K562 (cell line): ENCODE data around the gene CXCL16. TPM values are rescaled to one million over a fixed set of nuclear protein-coding genes. Genes with fewer than 3 reads are reported as not detected.

Experiments
- CREB1 ChIP-seq, 2 experiments: sonication (generic) in 1 of 2; formaldehyde crosslinking in 1 of 2; IDR thresholded peaks; 2 replicates each; pipeline versions ENCODE4 v1.6.1 to v1.8.0; 2012 to 2022; ENCODE audit warnings: inconsistent platforms in 1 of 2, mild to moderate bottlenecking in 1 of 2, missing genetic modification reagents in 1 of 2, moderate library complexity in 1 of 2
- CREBBP ChIP-seq: IDR thresholded peaks from one replicate; pipeline ENCODE4 v1.6.1; 2012; ENCODE audit warnings: low read depth, mild to moderate bottlenecking, control low read depth, inconsistent platforms, low read length
- CREM ChIP-seq: IDR thresholded peaks from 2 replicates; pipeline ENCODE4 v1.6.1; 2014; ENCODE audit warnings: antibody characterized with exemption, low read depth
- CUX1 ChIP-seq: fragments of 200-800 bp; sonication (Bioruptor generic); IDR thresholded peaks from 2 replicates; pipeline ENCODE4 v1.6.1; 2016; ENCODE audit warnings: missing genetic modification characterization, missing compliant biosample characterization
- ETS2 ChIP-seq: IDR thresholded peaks from 2 replicates; pipeline ENCODE4 v1.6.1; 2016; ENCODE audit warnings: borderline replicate concordance, missing genetic modification characterization, mild to moderate bottlenecking, moderate library complexity, missing compliant biosample characterization; ENCODE audit not compliant: poor library complexity, severe bottlenecking
- GMEB1 ChIP-seq: fragments of 250-450 bp; sonication (Bioruptor Pico); IDR thresholded peaks from 2 replicates; pipeline ENCODE4 v1.4.0; 2020; ENCODE audit warnings: mild to moderate bottlenecking
- HMGN3 ChIP-seq: IDR thresholded peaks from 2 replicates; pipeline ENCODE4 v1.6.1; 2011; ENCODE audit warnings: borderline replicate concordance, low read depth, mild to moderate bottlenecking, mixed read lengths, low read length; ENCODE audit not compliant: insufficient read length; ENCODE audit errors: extremely low read depth
- KAT8 ChIP-seq: fragments of 450-650 bp; IDR thresholded peaks from 2 replicates; pipeline ENCODE4 v1.6.1; 2016; ENCODE audit warnings: low read depth, mild to moderate bottlenecking
- KLF13 ChIP-seq: fragments of 450-650 bp; IDR thresholded peaks from 2 replicates; pipeline ENCODE4 v1.6.1; 2016; ENCODE audit warnings: missing genetic modification characterization, low read depth, mild to moderate bottlenecking, missing compliant biosample characterization, moderate library complexity, borderline replicate concordance
- MYC ChIP-seq, 2 experiments: fragments of 250-450 bp in 1 of 2; sonication (Bioruptor Pico) in 1 of 2; IDR thresholded peaks; 2 replicates each; pipeline versions ENCODE4 v1.5.1 to v1.6.1; 2012 to 2021; ENCODE audit warnings: low read depth in 2 of 2, borderline replicate concordance in 1 of 2, improper control_type of control experiment in 1 of 2, low read length in 1 of 2, mild to moderate bottlenecking in 1 of 2, moderate library complexity in 1 of 2
- NCOA1 ChIP-seq: fragments of 450-650 bp; IDR thresholded peaks from 2 replicates; pipeline ENCODE4 v1.6.1; 2016; ENCODE audit warnings: low read depth
- NR1H2 ChIP-seq: sonication (generic); formaldehyde crosslinking; IDR thresholded peaks from 2 replicates; pipeline ENCODE4 v1.4.0; 2020; ENCODE audit warnings: mild to moderate bottlenecking, missing genetic modification reagents
- NRF1 ChIP-seq, 2 experiments: fragments of 450-650 bp; IDR thresholded peaks in 1 of 2; conservative IDR thresholded peaks in 1 of 2; 2 replicates each; pipeline ENCODE4 v1.6.1; 2014; ENCODE audit warnings: mild to moderate bottlenecking in 2 of 2
- PHB ChIP-seq: fragments of 250-450 bp; sonication (Bioruptor Pico); IDR thresholded peaks from 2 replicates; pipeline ENCODE4 v1.5.0; 2021
- PKNOX1 ChIP-seq: fragments of 450-650 bp; IDR thresholded peaks from 2 replicates; pipeline ENCODE4 v1.6.1; 2016
- RHOXF2B ChIP-seq: fragments of 250-450 bp; sonication (Bioruptor Pico); conservative IDR thresholded peaks from 2 replicates; pipeline ENCODE4 v1.5.1; 2021
- SRF ChIP-seq, 2 experiments: fragments of 250-450, 450-650 bp in 1 of 2; sonication (Bioruptor Pico) in 1 of 2; sonication (generic) in 1 of 2; formaldehyde crosslinking; IDR thresholded peaks; 2 replicates each; pipeline versions ENCODE4 v1.5.0 to v1.5.1; 2020 to 2022; ENCODE audit warnings: mild to moderate bottlenecking in 1 of 2, missing genetic modification reagents in 1 of 2
- ZC3H4 ChIP-seq: sonication (generic); formaldehyde crosslinking; IDR thresholded peaks from 2 replicates; pipeline ENCODE4 v1.9.0; 2021; ENCODE audit warnings: missing genetic modification reagents, borderline replicate concordance
- ZKSCAN3 ChIP-seq: fragments of 250-450 bp; sonication (Bioruptor Pico); IDR thresholded peaks from 2 replicates; pipeline ENCODE4 v1.4.0; 2020
- ZNF77 ChIP-seq: fragments of 250-450 bp; sonication (Bioruptor Pico); IDR thresholded peaks from 2 replicates; pipeline ENCODE4 v1.5.0; 2020
- polyA plus RNA-seq, 8 experiments: library from polyadenylated mRNA; depleted of rRNA in 4 of 8; stranded (reverse) in 5 of 8; unstranded in 3 of 8; fragments of >200 nt; fragmentation: Nextera tagmentation in 2 of 8; fragmentation: Illumina TruSeq in 1 of 8; extraction: Ambion mirVana in 2 of 8; extraction: Trizol in 1 of 8; gene quantifications; 2 replicates each; pipeline versions ENCODE4 v1.2.1 to v1.2.3, GENCODE V29; 2011 to 2014; ENCODE audit warnings: inconsistent platforms in 1 of 8, missing spikeins in 1 of 8
- total RNA-seq, 7 experiments: library from RNA; depleted of rRNA in 6 of 7; stranded (reverse); fragments of >200 nt in 6 of 7; fragmentation: Illumina TruSeq in 2 of 7; extraction: Trizol in 2 of 7; gene quantifications; 2 replicates each; pipeline versions ENCODE4 v1.2.1 to v1.2.3, GENCODE V29; 2011 to 2021; ENCODE audit warnings: low replicate concordance in 1 of 7

CXCL16 gene
- total and polyA plus RNA-seq, 9 of the 15 experiments (the other 6 are each of a cell fraction or from before 2014, with no cell fraction given): 0.05 to 0.68 (median 0.22) TPM; not detected in 2

DNA sequence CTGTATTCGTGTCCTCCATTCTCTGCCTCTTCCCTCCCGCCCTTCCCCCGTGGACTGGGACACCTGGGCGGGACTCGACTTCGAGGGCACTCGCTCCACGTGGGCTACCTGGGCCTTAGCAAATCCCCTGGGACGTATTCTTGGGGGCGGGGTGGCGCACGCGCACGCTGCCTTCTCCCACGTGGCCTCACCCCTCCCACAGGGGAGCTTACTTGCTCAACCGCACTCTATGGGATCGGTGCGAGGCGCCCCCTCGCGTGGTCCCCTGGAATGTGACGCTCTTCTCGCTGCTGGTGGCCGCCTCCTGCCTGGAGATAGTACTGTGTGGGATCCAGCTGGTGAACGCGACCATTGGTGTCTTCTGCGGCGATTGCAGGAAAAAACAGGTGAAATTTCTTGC lies 42.9 kb upstream of the CXCL16 start (continued):
- TF ChIP-seq CUX1 (CRISPR knock-in tag): no peak
- TF ChIP-seq ZKSCAN3 (CRISPR knock-in tag): no peak
- TF ChIP-seq KLF13 (tag): no peak
- TF ChIP-seq NR1H2 (CRISPR knock-in tag): no peak
- TF ChIP-seq CREBBP: no peak
- no peak for TF ChIP-seq CREB1 (IDR thresholded peaks at IDR 0.05)
- TF ChIP-seq CREB1 (CRISPR knock-in tag; IDR thresholded peaks at IDR 0.05): peak; percentile 37; the same call in 1 of the 2 replicates
- TF ChIP-seq SRF (CRISPR knock-in tag; IDR thresholded peaks at IDR 0.05): no peak
- no peak for TF ChIP-seq PKNOX1
- TF ChIP-seq PHB (CRISPR knock-in tag): no peak
- no peak for TF ChIP-seq GMEB1 (CRISPR knock-in tag)
- TF ChIP-seq MYC (IDR thresholded peaks at IDR 0.05; ENCODE audit: low read depth, low read length): peak; percentile 71; the same call in 1 of the 2 replicates
- TF ChIP-seq MYC (CRISPR knock-in tag; IDR thresholded peaks at IDR 0.05; ENCODE audit: borderline replicate concordance, low read depth): no peak
- no peak for TF ChIP-seq NCOA1
- TF ChIP-seq HMGN3: no peak
- peak; percentile 89 to 91 for TF ChIP-seq NRF1 (conservative IDR thresholded peaks at IDR 0.05 in 1 of 2, IDR thresholded peaks at IDR 0.05 in 1 of 2)
- TF ChIP-seq ZC3H4: no peak
- no peak for TF ChIP-seq RHOXF2B (CRISPR knock-in tag)
- TF ChIP-seq KAT8: no peak
- no peak for TF ChIP-seq ETS2 (tag)
- TF ChIP-seq ZNF77: no peak
- 0 out of 2 replicates have a peak, but pooled peaks have one; percentile 22 for TF ChIP-seq CREM
